Vagina (tissue), 2 donors: ENCODE data around the gene TTC28.

Source experiments
- CTCF ChIP-seq, 3 experiments: fragments of 450-650 bp in 2 of 3; fragments of 200-600 bp in 1 of 3; sonication (generic) in 1 of 3; IDR thresholded peaks; one replicate each; pipeline ENCODE4 v1.5.1; 2017 to 2019; ENCODE audit warnings: antibody characterized with exemption in 3 of 3, mild to moderate bottlenecking in 2 of 3, moderate library complexity in 2 of 3
- POLR2A ChIP-seq, 2 donors: fragments of 450-650 bp; IDR thresholded peaks; one replicate each; pipeline ENCODE4 v1.6.1; 2017; ENCODE audit warnings: antibody characterized with exemption in 2 of 2, mild to moderate bottlenecking in 2 of 2, moderate library complexity in 2 of 2

GRCh38 chr22:28023036-28023435 lies 656.6 kb downstream of the TTC28 start:
- TF ChIP-seq CTCF (IDR thresholded peaks at IDR 0.05), result no peak
- TF ChIP-seq POLR2A (IDR thresholded peaks at IDR 0.05), result no peak
